ENCODE data around the gene MVP.

DNA sequence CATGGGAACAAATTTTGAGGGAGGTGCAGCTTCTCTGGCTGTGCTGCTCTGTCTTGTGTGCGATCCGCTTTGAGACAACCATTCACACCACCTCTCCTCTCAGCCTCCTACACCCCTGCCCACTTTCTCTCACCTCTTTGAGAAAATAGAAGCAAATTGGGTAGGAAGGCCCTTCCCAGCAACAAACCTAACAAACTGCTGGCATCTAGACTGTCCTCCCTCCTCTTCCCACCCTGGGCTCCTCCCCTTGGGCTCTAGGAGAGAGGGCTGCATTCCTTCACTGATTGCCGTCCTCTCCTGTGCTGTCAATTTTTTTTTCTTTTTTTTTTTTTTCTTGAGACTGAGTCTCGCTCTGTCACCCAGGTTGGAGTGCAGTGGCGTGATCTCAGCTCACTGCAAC lies 29.2 kb downstream of the MVP start:
- TF ChIP-seq ZFP30 (CRISPR knock-in tag; IDR thresholded peaks at IDR 0.05), result no peak
- no peak for TF ChIP-seq ZFP3 (CRISPR knock-in tag; IDR thresholded peaks at IDR 0.05)
- TF ChIP-seq PATZ1 (CRISPR knock-in tag; IDR thresholded peaks at IDR 0.05; ENCODE audit: borderline replicate concordance), result no peak

All from SK-N-SH treated with all-trans-retinoic acid at 6 μM for 48 hours (cell line).